Smooth muscle cell (in vitro differentiated cells): ENCODE data around the gene HNRNPH1. TPM values are rescaled to one million over a fixed set of nuclear protein-coding genes. Genes with fewer than 3 reads are reported as not detected.

Source experiments
- DNase-seq: peaks from one replicate; lab custom pipeline; 2025; ENCODE audit not compliant: unreplicated experiment; lab: John Stamatoyannopoulos, UW
- H2AFZ ChIP-seq: fragments of 200-600 bp; sonication (generic); 2 replicates; pipeline ENCODE4 v1.6.0; 2016; ENCODE audit warnings: antibody characterized with exemption, low read depth, mild to moderate bottlenecking
- H3F3A ChIP-seq: fragments of 200-600 bp; sonication (generic); 2 replicates; pipeline ENCODE4 v1.6.0; 2017; ENCODE audit warnings: antibody characterized with exemption, low read depth
- H3K27ac ChIP-seq: fragments of 200-600 bp; sonication (generic); 2 replicates; pipeline ENCODE4 v1.5.1; 2016; ENCODE audit warnings: low read depth, mild to moderate bottlenecking
- H3K27me3 ChIP-seq: fragments of 200-600 bp; sonication (generic); 2 replicates; pipeline ENCODE4 v1.6.1; 2016; ENCODE audit warnings: low read depth, mild to moderate bottlenecking
- H3K36me3 ChIP-seq: fragments of 200-600 bp; sonication (generic); 2 replicates; pipeline ENCODE4 v1.5.1; 2016; ENCODE audit warnings: low read depth
- H3K4me1 ChIP-seq: fragments of 200-600 bp; sonication (generic); 2 replicates; pipeline ENCODE4 v1.5.1; 2016; ENCODE audit warnings: low read depth
- H3K4me2 ChIP-seq: fragments of 200-600 bp; sonication (generic); 2 replicates; pipeline ENCODE4 v1.6.0; 2016; ENCODE audit warnings: mild to moderate bottlenecking
- H3K4me3 ChIP-seq: fragments of 200-600 bp; sonication (generic); 2 replicates; pipeline ENCODE4 v1.5.1; 2016; ENCODE audit warnings: mild to moderate bottlenecking
- H3K79me2 ChIP-seq: fragments of 200-600 bp; sonication (generic); 2 replicates; pipeline ENCODE4 v1.6.0; 2016; ENCODE audit warnings: low read depth, mild to moderate bottlenecking
- H3K9ac ChIP-seq: fragments of 200-600 bp; sonication (generic); 2 replicates; pipeline ENCODE4 v1.6.0; 2016; ENCODE audit warnings: low read depth
- H3K9me3 ChIP-seq: fragments of 200-600 bp; sonication (generic); replicated peaks from 2 replicates; pipeline ENCODE4 v1.5.1; 2016; ENCODE audit warnings: low read depth
- H4K20me1 ChIP-seq: fragments of 200-600 bp; sonication (generic); 2 replicates; pipeline ENCODE4 v1.6.0; 2016; ENCODE audit warnings: low read depth
- CTCF ChIP-seq: fragments of 200-600 bp; sonication (generic); IDR thresholded peaks from 2 replicates; pipeline ENCODE4 v1.5.1; 2017; ENCODE audit warnings: borderline replicate concordance, mild to moderate bottlenecking, antibody characterized with exemption; ENCODE audit not compliant: insufficient read depth, poor library complexity, severe bottlenecking
- WGBS: methylation state at CpG from one replicate; pipeline ENCODE4 v1.1.7; 2016; ENCODE audit warnings: low lambda C conversion rate; 5-methylcytosine and 5-hydroxymethylcytosine counted together
- polyA plus RNA-seq: library from polyadenylated mRNA; unstranded; fragments of >200 nt; fragmentation: Nextera tagmentation; extraction: Ambion mirVana; gene quantifications from 2 replicates; pipeline ENCODE4 v1.2.1, GENCODE V29; 2016
- total RNA-seq: library from RNA; depleted of rRNA; stranded (reverse); fragments of >200 nt; gene quantifications from 2 replicates; pipeline ENCODE4 v1.2.3, GENCODE V29; 2014

The HNRNPH1 gene
- total and polyA plus RNA-seq, 2 experiments from 2014 or later: 60.9 to 384 TPM

- Histone ChIP-seq H3K27ac (no peak overlapping the region), H3K4me1 (no peaks in the 10 kb centered on the region), H3K79me2 (no peaks in the 10 kb centered on the region), H3K27me3 (no peaks in the 10 kb centered on the region), H3K36me3 (no peaks in the 10 kb centered on the region), H3K9ac (no peak overlapping the region), H3K9me3 (no peaks in the 10 kb centered on the region), H2AFZ (no peak overlapping the region), H3K4me3 (no peak overlapping the region), H3F3A (peaks cover 41% of the 10 kb centered on the region), H3K4me2 (no peak overlapping the region), H4K20me1 (peaks cover 72% of the 10 kb centered on the region)
- WGBS: 89% methylated on average over 19 of the region's 19 CpGs
- no peak for TF ChIP-seq CTCF
- no peak for DNase-seq
These were observed 16.1 kb downstream of the HNRNPH1 start for GRCh38 chr5:179607160-179607931.

GRCh38 chr5:179606910-179607159 is 16.6 kb downstream of the HNRNPH1 start:
- Histone ChIP-seq H3K4me1 (no peaks in the 10 kb centered on the region), H3K36me3 (no peaks in the 10 kb centered on the region), H3F3A (peaks cover 39% of the 10 kb centered on the region), H3K79me2 (no peaks in the 10 kb centered on the region), H3K9me3 (no peaks in the 10 kb centered on the region), H3K27ac (no peak overlapping the region), H4K20me1 (peaks cover 68% of the 10 kb centered on the region), H3K9ac (no peak overlapping the region), H3K27me3 (no peaks in the 10 kb centered on the region), H3K4me3 (no peak overlapping the region), H2AFZ (no peak overlapping the region), H3K4me2 (no peak overlapping the region)
- TF ChIP-seq CTCF: no peak
- 96% methylated on average over 6 of the region's 6 CpGs for WGBS
- DNase-seq: no peak

- no peaks in the 10 kb centered on the region for H3K9me3 ChIP-seq
- no peak overlapping the region for H3K9ac ChIP-seq
- H3K4me2 ChIP-seq: no peak overlapping the region
- H3F3A ChIP-seq: peaks cover 36% of the 10 kb centered on the region
- WGBS: 96% methylated on average over 21 of the region's 21 CpGs
- no peak overlapping the region for H3K27ac ChIP-seq
- DNase-seq: no peak
- no peak for TF ChIP-seq CTCF
- no peaks in the 10 kb centered on the region for H3K4me1 ChIP-seq
- peaks cover 63% of the 10 kb centered on the region for H4K20me1 ChIP-seq
- no peaks in the 10 kb centered on the region for H3K79me2 ChIP-seq
- H3K36me3 ChIP-seq: no peaks in the 10 kb centered on the region
- no peak overlapping the region for H2AFZ ChIP-seq
- H3K4me3 ChIP-seq: no peak overlapping the region
- H3K27me3 ChIP-seq: no peaks in the 10 kb centered on the region
These were observed 17.2 kb downstream of the HNRNPH1 start for GRCh38 chr5:179606071-179606909.
